Measurements from ENCODE around the gene GYG2.
"Not testable (repeated sequence)": the region's sequence is repeated elsewhere in the genome, so short reads cannot be mapped to it uniquely, and the experiment has no call there.

- not testable (repeated sequence) for TF ChIP-seq CTCF, EZH2phosphoT487 (IDR thresholded peaks at IDR 0.05)
Measured at GRCh38 chrX:2796808-2797207, 31.9 kb upstream of the GYG2 start.

Data from neural progenitor cell (in vitro differentiated cells).